ENCODE data around the gene KLF11. TPM values are rescaled to one million over a fixed set of nuclear protein-coding genes. Genes with fewer than 3 reads are reported as not detected.

KLF11 gene
- 25.8 TPM for polyA plus RNA-seq (ENCODE audit: insufficient read length)

DNA sequence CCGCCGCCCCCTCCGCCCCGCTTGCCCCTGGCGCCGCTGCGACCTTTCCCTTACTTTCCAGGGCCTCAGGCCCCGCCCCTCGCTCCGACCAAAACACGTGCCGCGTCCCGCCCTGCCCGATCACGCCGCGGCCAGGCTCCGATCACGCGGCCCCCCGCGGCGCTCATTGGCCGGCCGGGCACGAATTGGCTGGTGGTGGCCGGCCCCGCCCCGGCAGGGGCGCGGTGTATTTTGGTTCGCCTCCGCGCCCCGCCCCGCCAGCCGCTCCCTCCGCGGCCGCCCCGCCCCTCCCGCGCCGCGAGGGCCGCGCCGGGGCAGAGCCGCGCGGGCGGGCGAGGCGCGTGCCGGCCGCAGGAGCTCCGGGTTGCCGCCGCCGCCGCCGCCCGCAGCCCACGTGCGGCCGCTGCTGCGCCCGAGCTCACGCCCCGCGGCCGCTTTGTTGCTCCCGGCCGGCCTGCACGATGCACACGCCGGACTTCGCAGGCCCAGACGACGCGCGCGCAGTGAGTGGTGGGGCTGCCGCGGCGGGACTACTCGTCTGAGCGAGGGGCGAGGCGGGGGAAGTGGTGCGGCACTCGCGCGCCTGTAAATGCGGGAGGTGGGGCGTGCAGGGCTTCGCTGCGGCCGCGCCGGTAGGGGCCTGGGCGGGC, at the start of gene KLF11:
Gene KLF11 (plus strand): TSS at position 295 of the 650 bp plus-strand sequence. CDS start 167 bp downstream, at position 462.
- DNase-seq (ENCODE audit: low read depth), result peak; percentile 57

DNA sequence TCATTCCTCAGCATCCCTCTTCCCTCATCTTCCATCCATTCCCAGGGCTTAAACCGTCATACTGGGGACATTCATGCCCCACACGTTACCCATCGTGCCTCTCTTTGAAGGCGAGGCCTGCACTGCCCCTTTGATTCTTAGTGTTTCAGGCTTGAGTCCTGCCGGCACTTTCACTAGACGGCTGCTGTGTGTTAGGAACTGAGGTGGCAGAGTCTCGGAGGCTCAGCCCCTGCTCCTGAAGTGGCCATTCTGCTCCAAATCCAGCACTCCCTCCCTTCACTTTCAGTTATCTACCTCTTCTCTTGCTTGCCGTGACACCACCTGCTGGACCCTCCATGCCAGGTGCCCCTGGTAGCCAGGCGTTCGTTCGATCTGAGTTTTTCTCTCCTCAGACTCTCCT, 48.9 kb upstream of the KLF11 start:
- no peak for DNase-seq (ENCODE audit: low read depth)

DNA sequence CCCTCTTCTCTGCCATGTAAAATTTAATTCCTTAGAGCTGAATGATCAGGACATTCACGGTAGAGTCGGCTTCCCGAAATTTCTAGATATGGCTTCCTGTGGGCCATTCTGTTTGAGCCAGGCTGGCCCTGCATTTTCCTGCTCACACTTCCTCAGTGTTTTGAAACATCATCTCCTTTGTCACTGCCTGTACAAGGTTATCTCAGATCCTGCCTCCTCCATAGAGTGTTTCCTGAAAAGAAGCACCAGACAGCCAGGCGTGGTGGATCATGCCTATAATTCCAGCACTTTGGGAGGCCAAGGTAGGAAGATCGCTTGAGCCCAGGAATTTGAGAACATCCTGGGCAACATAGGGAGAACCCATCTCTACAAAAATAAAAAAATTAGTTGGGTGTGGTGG, 48.3 kb upstream of the KLF11 start:
- DNase-seq (ENCODE audit: low read depth), result no peak

DNA sequence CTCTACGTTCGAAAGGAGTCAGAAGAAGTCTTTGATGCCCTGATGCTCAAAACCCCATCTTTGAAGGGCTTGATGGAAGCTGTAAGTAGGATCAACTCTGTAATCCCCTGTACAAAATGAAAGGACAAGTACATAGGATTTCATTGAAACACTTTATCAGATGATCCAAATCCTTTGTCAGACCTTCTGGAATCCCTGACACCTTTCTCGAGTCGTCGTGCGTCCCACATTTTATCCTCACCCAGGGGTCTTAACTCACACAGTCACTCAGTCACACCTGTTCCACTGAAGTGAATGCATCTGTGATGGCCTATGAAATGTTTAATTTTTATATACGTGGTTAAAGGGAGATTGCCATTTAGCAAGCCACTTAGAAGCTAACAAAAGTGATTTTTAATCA, 47.0 kb upstream of the KLF11 start:
- DNase-seq (ENCODE audit: low read depth), result no peak

DNA sequence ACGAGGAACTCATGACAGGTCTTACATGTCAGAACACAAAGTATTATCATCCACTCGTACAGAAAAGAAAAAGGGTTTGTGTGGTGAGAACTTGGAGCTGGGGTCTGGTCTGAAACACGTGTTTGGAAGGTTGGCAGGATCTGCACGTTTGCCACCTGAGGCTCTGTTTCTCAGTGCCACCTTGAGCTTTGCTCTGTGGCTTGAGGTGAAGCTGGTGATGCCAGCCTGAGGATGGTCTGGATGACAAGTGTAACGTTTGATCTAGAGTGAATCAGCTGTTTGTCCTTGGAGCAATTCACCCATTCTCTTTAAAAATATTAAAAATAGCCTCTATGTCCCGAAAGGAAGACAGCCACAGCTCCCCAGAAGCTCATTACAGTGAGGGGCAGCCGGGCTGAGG, 45.4 kb upstream of the KLF11 start:
- no peak for DNase-seq (ENCODE audit: low read depth)

DNA sequence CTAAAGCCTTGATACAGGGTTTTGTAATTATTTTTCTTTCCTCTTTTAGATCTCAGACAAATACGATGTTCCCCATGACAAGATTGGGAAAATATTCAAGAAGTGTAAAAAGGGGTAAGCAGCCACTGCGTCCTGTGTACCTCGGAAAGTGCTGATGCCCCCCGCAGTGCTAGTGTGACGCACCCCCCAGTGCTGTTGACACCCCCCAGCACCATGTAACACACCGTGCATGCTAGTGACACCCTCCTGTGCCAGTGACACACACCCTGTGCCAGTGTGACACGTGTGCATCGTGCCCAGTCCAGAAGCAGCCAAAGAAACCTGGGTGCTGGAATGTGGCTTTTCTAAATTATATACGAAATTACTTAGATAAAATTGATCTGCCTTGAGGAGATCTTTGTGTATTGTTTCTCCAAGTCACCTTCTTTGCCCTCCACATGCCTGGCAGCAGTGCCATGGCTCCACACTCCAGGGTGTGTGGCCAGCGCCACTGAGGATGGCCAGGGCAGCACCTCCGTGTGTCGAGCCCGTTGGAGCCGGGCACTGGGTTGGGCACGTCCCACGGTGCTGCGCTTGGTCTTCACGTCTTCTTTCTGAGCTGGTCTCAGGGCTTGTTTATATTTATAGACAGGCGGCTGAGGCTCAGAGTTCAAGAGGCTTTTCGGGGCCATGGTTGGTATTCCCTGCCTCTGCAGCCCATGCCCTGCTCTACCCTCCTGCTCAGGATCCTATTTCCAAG, 44.3 kb upstream of the KLF11 start:
- no peak for DNase-seq (ENCODE audit: low read depth)

DNA sequence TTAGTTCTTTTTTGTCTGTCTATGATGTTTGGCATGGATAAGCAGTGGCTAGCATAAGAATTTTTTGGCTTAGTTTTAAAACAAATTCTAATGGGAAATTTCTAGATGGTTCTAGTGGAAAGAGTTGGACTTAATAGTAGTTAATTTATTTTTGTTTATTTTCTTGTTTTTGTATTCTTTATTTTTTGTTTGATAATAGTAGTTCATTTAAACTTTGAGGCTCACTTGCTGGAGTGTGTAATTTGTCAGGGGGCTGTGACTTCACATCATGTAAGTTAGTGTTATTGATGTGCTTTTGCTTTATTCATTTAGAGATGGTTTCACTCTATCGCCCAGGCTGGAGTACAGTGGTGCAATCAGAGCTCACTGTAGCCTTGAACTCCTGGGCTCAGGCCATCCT, 43.7 kb upstream of the KLF11 start:
- DNase-seq (ENCODE audit: low read depth), result no peak

DNA sequence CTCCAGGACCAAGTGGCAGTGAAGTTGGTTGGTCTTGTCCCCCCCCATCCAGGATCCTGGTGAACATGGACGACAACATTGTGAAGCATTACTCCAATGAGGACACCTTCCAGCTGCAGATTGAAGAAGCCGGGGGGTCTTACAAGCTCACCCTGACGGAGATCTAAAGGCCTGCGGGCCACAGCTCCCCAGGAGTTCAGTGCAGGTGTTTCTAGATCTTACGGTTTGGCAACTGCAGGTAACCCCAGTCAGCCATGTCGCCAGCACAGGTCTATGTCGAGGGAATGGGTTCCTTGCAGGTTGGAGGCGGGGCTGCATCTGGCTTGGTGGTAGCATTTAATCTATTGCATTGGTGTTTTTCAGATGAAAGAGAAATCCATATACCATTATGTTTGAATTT, 42.8 kb upstream of the KLF11 start:
- DNase-seq (ENCODE audit: low read depth), result no peak

DNA sequence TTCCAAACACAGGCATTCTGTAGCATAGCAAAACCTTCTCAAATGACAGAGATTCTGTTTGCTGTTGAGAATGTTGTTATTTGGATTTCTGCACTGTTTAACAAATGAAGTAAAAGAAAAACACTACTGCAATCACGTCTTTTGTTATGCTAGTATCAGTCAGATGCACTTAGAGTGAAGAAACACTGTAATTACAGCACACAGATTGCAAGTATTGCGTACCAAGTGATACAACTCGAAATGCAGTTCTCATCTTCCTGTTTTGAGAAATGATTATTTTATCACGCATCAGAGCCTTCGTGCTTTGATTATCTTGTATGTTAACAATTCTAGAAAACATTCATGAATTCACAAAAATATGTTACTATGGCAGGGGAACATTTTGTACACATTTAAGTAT, 41.8 kb upstream of the KLF11 start:
- no peak for DNase-seq (ENCODE audit: low read depth)

DNA sequence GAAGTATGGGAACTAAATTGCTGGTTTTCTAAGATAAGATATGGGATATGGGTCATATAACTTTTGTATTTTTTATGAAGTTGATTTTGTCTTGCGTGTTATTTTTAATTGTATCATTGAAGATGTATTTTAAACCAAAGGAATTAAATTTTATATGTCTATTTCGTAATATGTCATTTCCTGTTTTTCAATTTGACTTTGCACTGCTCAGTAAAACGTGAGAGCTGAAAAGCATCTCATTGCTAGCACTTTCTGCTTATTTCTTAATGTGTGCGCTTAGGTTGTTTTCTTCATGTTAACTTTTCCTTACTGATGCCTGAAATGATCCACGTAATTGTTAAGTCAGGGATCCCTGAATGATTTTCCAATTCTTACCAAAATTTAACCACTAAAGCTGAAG, 41.2 kb upstream of the KLF11 start:
- no peak for DNase-seq (ENCODE audit: low read depth)

DNA sequence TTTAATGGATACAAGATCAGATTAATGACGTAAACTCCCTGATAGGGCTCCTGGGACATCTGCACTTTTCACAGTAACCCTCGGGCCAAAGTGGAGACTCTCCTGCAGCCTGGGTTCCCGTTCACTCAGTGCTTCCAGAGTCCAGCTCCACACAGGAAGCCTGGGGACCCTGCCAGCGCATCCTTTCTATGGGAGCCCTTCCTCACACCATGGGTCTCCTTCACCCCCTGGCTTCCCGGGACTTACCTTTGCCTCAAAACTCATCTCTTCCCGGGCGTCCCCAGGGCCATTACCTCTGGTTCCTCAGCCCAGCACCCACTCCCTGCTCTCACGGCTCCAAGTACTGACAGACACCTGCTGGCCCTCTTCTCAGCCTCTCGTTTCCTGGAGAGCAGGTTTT, 40.7 kb upstream of the KLF11 start:
- DNase-seq (ENCODE audit: low read depth), result no peak

DNA sequence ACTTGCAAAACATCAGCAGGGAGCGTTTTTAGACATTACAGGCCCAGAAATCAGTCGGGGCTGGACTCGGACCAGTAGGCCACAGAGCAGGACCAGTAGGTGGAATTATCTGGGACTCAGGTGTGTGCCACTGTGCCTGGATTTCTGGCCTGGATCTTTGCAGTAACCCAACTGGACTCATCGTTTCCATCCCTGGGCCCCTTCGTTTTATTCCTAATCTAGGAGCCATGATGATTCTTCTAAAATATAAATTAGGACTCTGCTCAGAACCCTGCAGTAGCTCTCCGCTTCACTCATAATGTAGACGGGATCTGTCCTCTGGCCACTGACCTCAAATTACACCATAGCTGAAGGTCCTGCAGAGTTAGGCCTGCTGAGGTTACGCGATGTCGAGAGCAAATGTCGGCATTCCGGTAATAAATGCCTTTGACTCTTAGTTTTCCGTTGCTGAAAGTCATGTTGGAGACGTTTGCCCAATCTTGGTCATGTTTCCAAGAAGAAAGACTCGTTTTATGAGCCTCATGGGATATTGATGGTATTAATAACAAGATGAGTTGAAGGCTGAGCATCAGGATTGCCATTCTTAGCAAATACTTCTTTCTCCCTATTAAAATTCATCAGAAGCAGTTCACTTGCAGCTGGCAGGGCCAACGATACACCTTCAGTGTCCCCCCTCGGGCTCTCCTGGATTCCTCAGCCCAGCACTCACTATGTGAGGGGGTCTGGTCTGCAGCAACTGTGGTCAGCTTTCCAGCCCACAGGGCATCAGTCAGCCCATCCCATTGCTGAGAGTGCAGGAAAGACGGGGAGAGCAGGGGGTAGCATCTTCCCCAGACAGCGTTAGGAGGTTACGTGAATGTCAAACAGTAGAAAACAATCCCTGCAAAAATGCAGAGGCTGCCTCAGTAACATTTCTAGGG, 39.9 kb upstream of the KLF11 start:
- no peak for DNase-seq (ENCODE audit: low read depth)

DNA sequence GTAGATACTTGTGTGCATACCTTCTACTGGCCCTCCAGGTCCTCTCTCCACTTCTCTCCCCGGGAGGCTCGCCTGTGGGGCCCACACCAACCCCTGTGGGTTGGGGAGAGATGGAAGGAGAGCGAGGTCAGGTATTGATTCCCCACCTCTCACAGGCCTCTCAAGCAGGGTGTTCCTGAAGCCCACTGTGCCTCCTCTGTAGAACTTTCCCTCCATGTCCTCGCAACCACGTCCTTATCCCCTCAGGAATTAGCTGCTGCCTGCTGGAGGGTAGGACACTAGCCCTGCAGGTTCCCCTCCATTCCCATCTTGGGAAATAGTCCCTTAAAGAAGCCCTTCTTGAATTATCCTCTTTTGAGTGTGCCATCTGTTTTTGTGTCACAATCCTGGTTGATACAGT, 38.9 kb upstream of the KLF11 start:
- DNase-seq (ENCODE audit: low read depth), result no peak

DNA sequence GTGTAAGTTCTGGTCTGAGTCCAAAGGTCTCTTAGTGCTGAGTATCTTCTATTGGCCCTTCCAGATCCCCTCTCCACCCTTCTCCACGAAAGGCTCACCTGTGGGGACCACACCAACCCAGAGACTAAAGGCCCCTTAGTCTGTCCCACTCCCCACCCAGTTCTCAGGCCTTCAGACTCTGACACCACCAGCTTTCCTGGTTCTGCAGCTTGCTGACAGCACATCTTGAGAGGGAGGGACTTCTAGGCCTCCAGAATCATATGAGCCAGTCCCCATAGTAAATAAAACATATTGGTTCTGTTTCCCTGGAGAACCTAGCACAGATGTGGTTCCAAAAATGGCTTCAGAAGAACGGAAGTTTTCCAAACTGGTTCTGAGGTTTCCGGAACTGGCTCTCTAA, 38.5 kb upstream of the KLF11 start:
- no peak for DNase-seq (ENCODE audit: low read depth)

DNA sequence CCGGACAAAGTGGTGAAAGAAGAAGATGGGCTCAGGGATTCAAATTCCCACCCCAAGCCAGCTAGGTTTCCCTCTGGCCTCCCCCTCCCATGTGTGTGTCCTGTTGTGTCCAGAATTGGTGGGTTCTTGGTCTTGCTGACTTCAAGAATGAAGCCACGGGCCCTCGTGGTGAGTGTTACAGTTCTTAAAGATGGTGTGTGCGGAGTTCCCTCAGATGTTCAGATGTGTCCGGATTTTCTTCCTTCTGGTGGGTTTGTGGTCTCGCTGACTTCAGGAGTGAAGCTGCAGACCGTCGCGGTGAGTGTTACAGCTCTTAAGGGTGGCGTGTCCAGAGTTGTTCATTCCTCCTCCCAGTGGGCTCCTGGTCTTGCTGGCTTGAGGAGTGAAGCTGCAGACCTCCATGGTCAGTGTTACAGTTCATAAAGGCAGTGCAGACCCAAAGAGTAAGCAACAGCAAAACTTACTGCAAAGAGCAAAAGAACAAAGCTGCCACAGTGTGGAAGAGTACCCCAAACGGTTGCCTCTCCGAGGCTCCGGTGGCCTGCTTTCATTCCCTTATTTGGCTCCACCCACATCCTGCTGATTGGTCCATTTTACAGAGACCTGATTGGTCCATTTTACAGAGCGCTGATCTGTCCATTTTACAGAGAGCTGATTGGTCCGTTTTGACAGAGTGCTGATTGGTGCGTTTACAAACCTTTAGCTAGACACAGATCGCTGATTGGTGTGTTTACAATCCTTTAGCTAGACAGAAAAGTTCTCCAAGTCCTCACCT, 37.7 kb upstream of the KLF11 start:
- DNase-seq (ENCODE audit: low read depth), result no peak

DNA sequence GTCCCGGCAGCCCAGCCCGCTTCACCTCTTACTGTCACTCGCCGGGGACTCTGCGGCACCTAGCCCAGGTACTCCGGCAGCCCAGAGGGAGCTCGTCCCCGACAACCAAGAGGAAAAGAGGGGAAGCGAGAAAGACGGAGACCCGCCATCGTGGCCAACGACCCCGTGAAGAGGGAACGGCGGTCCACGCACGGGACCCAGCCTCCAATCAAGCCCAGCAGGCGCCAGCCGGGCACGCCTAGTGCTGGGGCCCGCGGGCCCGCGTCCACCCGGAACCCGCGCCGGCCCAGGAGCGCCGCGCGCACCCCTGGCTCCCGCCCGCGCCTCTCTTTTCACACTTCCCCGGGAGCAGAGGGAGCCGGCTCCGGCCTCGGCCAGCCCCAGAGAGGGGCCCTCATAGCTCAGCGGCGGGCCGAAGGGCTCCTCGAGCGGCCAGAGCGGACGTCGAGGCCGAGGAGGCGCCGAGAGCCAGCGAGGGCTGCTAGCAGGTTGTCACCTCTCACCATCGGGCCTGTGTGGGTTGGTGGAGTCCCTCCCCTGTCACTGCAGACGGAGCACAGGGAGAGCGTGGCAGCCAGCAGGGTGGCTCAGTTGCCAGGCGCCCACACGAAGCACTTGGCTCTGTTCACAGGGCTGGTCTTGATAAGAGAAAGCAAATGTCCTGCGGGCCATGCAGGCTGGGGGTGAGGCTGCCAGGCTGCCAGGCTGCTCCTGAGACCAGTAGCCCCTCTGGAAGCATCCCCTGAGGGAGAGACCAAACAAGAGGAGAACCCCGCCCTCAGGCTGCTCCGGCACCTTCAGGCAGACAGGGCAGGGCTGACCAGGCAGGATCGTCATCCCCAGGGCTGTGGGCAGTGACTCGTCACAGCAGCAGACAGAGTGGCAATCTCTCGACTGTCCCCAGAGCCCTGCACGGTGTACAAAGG, 36.9 kb upstream of the KLF11 start:
- no peak for DNase-seq (ENCODE audit: low read depth)

DNA sequence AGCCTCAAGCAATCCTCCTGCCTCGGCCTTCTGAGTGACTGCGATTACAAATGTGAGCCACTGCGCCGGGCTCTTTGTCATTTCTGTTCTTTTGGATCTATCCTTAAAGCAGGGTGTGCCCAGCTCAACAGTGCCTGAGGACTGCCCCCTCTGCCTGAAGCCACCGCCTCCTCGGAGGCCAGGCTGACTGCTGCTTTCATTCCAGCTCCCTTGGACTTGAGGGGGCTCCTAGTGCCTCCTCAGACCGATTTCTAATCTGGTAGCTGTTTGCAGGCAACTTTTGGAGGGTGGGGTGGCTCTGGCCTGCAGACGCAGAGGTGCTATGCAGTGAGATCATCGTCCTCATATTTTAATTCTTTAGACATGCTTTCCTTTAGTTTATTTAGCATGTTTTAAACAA, 35.9 kb upstream of the KLF11 start:
- no peak for DNase-seq (ENCODE audit: low read depth)

DNA sequence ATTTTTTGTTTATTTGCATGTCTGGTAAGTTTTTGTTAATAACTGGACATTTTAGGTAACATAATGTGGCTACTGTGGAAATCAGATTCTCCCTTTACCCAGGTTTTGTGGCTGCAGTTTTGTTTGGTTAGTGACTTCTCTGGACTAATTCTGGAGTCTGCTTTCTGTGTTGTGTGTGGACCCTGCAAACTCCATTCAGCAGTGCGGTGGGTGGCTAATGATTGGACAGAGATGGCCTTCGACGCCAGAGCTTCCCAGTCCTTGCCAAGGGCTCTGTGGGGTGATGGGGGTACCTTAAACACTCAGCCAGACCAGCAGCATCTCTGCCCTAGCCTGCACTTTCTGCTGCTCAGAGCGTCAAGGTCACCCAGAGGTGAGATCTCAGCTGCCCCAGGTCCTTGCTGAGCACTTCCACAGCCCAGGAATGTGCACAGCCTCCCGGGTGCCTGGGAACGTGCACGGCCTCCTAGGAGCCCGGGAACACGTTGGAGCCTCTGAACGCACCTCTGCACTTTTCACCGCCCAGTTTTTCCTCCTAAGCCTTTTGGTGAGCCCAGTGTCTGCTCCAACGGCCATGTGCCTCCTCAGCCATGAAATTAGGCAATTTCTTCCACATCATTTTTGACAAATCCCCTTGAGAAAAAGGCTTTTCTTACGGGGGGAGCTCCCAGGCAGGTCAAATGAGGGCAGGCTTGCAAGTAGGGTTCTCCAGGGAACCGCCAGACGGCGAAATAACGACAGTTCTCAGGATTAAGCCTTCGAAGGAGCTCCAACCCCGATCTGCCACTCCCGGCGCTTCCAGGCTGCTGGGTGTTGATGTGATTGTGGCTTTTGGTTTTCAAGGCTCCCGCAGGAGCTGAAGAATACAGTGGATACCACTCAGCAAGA, 35.2 kb upstream of the KLF11 start:
- no peak for DNase-seq (ENCODE audit: low read depth)

DNA sequence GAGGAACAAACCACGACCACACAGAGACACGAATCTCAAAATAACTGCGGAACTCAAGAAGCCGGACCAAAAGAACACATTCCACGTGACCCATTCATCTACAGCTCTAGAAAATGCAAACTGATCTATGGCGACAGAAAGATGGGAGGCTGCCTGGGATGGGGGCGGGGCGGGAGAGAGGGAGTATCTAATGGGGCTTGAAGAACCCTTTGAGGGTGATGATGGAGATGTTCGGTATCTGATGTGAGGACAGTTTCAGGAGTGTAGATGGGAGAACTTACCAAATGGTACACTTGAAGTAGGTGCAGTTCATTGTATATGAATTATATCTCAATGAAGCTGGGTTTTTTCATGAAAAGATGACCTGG, 34.6 kb upstream of the KLF11 start:
- DNase-seq (ENCODE audit: low read depth), result no peak
